ENCODE data around the gene CDH13.

DNA sequence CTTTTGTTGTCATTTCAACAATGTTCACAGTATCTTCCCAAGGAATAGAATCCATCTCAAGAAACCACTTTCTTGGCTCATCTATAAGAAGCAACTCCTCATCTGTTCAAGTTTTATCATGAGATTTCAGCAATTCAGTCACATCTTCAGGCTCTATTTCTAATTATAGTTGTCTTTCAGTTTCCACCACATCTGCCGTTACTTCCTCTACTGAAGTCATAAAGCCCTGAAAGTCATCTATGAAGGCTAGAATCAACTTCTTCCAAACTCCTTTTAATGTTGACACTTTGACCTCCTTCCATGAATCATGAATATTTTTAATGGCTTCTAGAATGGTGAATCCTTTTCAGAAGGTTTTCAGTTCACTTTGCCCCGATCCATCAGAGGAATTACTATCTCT is 102.1 kb downstream of the CDH13 start:
- TF ChIP-seq POLR2A (IDR thresholded peaks at IDR 0.05): no peak
- TF ChIP-seq, protein P1, sequence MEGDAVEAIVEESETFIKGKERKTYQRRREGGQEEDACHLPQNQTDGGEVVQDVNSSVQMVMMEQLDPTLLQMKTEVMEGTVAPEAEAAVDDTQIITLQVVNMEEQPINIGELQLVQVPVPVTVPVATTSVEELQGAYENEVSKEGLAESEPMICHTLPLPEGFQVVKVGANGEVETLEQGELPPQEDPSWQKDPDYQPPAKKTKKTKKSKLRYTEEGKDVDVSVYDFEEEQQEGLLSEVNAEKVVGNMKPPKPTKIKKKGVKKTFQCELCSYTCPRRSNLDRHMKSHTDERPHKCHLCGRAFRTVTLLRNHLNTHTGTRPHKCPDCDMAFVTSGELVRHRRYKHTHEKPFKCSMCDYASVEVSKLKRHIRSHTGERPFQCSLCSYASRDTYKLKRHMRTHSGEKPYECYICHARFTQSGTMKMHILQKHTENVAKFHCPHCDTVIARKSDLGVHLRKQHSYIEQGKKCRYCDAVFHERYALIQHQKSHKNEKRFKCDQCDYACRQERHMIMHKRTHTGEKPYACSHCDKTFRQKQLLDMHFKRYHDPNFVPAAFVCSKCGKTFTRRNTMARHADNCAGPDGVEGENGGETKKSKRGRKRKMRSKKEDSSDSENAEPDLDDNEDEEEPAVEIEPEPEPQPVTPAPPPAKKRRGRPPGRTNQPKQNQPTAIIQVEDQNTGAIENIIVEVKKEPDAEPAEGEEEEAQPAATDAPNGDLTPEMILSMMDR (IDR thresholded peaks at IDR 0.05): no peak

Measured in body of pancreas (tissue), 4 donors.